ENCODE measurements around the gene SGPL1. TPM values are rescaled to one million over a fixed set of nuclear protein-coding genes. Genes with fewer than 3 reads are reported as not detected.

Gene SGPL1
- total RNA-seq, 1 experiment from 2014 or later = 52.6 TPM

DNA sequence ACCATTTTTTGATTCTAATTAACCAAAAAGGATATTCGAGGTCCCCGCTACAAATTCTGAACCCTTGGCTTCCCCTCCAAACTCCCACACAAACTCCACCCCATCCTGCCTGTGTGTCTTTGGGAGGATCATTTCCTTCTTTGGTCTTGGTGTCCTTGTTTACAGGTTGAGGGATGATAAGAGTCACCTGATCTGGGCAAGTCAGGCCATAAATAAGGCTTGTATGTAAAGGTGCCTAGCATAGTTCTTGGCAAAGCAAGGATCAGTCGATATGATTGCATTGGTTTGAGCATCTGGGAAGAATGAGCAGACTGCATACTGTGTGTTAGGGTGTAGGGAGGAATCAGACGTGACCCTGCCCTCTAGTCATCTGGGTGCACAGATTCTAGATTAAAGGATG lies 1.6 kb upstream of the SGPL1 start:
- no peak overlapping the region for H2BK15ac ChIP-seq (ENCODE audit: low read depth, low read length)
- H2AK5ac ChIP-seq (ENCODE audit: insufficient read length, low read length) = no peak overlapping the region
- no peak overlapping the region for H3T11ph ChIP-seq (ENCODE audit: low read length)
- no peak overlapping the region for H2BK20ac ChIP-seq (ENCODE audit: low read depth, low read length, poor library complexity, severe bottlenecking)
- no peak overlapping the region for H4K8ac ChIP-seq (replicated peaks; ENCODE audit: insufficient read length, low read depth, low read length)
- no peak overlapping the region for H4K5ac ChIP-seq (ENCODE audit: insufficient read length, low read depth, low read length)
- H3K27me3 ChIP-seq (ENCODE audit: insufficient read depth, low read length) = no peaks in the 10 kb centered on the region
- no peak overlapping the region for H3K14ac ChIP-seq (ENCODE audit: insufficient read depth, low read length)
- H3K4ac ChIP-seq (ENCODE audit: low read depth, low read length) = no peak overlapping the region
- H3K27me3 Mint-ChIP-seq (ENCODE audit: low read depth) = no peaks in the 10 kb centered on the region; the same call in 1 of the 2 replicates
- no peak overlapping the region for H2BK12ac ChIP-seq (ENCODE audit: insufficient read length, low read depth, low read length)
- H3K4me3 Mint-ChIP-seq = no peak overlapping the region
- no peaks in the 10 kb centered on the region for H3K9me3 Mint-ChIP-seq
- no peak overlapping the region for H4K91ac ChIP-seq (ENCODE audit: insufficient read length, low read depth, low read length)
- no CpG with 5 or more reads among the region's 4 CpGs for WGBS (ENCODE audit: extremely low coverage, insufficient read length, low lambda C conversion rate)
- no peak overlapping the region for H2BK120ac ChIP-seq (ENCODE audit: low read depth, low read length, poor library complexity, severe bottlenecking)
- H2AFZ ChIP-seq (ENCODE audit: low read length) = no peak overlapping the region
- H4K20me1 ChIP-seq (ENCODE audit: control insufficient read depth, insufficient read depth, insufficient read length) = no peaks in the 10 kb centered on the region
- no peaks in the 10 kb centered on the region for H3K79me1 ChIP-seq (ENCODE audit: insufficient read depth, low read depth, low read length, poor library complexity, severe bottlenecking)
- no peak overlapping the region for H3K18ac ChIP-seq (ENCODE audit: insufficient read length, low read depth, low read length)
- TF ChIP-seq, protein P1, sequence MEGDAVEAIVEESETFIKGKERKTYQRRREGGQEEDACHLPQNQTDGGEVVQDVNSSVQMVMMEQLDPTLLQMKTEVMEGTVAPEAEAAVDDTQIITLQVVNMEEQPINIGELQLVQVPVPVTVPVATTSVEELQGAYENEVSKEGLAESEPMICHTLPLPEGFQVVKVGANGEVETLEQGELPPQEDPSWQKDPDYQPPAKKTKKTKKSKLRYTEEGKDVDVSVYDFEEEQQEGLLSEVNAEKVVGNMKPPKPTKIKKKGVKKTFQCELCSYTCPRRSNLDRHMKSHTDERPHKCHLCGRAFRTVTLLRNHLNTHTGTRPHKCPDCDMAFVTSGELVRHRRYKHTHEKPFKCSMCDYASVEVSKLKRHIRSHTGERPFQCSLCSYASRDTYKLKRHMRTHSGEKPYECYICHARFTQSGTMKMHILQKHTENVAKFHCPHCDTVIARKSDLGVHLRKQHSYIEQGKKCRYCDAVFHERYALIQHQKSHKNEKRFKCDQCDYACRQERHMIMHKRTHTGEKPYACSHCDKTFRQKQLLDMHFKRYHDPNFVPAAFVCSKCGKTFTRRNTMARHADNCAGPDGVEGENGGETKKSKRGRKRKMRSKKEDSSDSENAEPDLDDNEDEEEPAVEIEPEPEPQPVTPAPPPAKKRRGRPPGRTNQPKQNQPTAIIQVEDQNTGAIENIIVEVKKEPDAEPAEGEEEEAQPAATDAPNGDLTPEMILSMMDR (conservative IDR thresholded peaks at IDR 0.05) = no peak
- DNase-seq = no peak
- no peaks in the 10 kb centered on the region for H3K9me3 ChIP-seq (ENCODE audit: control insufficient read depth, low read depth, low read length)
- peaks cover 5 to 19% (median 17%) of the 10 kb centered on the region in 3 experiments; a peak in 5 of 7 replicates for H3K36me3 Mint-ChIP-seq (ENCODE audit: insufficient read depth in 1 of 3, low read depth in 3 of 3)
- no peak overlapping the region for H3K56ac ChIP-seq (ENCODE audit: insufficient read length, low read depth, low read length)
- no peak overlapping the region for H3K9ac ChIP-seq (ENCODE audit: extremely low read depth, insufficient read length, low read length)
- H3K27ac ChIP-seq (ENCODE audit: insufficient read length, low read depth, low read length) = no peak overlapping the region
- H3K4me1 Mint-ChIP-seq = peaks cover 19% of the 10 kb centered on the region in 2 experiments
- no peak overlapping the region for H2BK5ac ChIP-seq (ENCODE audit: insufficient read length, low read length)
- no peaks in the 10 kb centered on the region for H3K4me1 ChIP-seq (ENCODE audit: insufficient read depth, low read length)
- no peak overlapping the region for H3K27ac Mint-ChIP-seq
- H3K23ac ChIP-seq (ENCODE audit: insufficient read length, low read depth, low read length) = no peak overlapping the region
- no peak overlapping the region for H3K4me2 ChIP-seq (ENCODE audit: insufficient read depth, insufficient read length, low read length)
- peaks cover 5% of the 10 kb centered on the region for H3K23me2 ChIP-seq (ENCODE audit: insufficient read length, low read depth, low read length, poor library complexity, severe bottlenecking)
- H3K79me2 ChIP-seq (ENCODE audit: insufficient read depth, low read length) = peaks cover 3% of the 10 kb centered on the region; the same call in 1 of the 2 replicates
